GM13976 (cell line): Measurements from ENCODE around the gene BCKDK.

Source experiments
- DNase-seq: peaks from one replicate; pipeline ENCODE4 v3.0.0; 2012; ENCODE audit warnings: low spot score
- CTCF ChIP-seq: IDR thresholded peaks from 2 replicates; pipeline ENCODE4 v1.5.1; 2012; ENCODE audit warnings: borderline replicate concordance, mild to moderate bottlenecking; ENCODE audit not compliant: insufficient read depth; ENCODE audit errors: extremely low read depth, missing control alignments, control extremely low read depth
- in situ Hi-C: fragments of 300-500 bp; cut with MboI; formaldehyde crosslinking; loops from one replicate; pipeline ENCODE4 v1.12.0; 2022; ENCODE audit warnings: low sequenced_read_pairs, mixed read lengths, inconsistent platforms; ENCODE audit not compliant: unreplicated experiment

Gene BCKDK

GRCh38 chr16:31127182-31127581 lies 19.0 kb downstream of the BCKDK start:
- DNase-seq = no peak
- TF ChIP-seq CTCF = no peak
- in situ Hi-C loops = no loop called here

- in situ Hi-C loops = no loop called here
- TF ChIP-seq CTCF = no peak
- no peak for DNase-seq
Measured at GRCh38 chr16:31128711-31129567, 20.8 kb downstream of the BCKDK start.

GRCh38 chr16:31129568-31130335 lies 21.6 kb downstream of the BCKDK start:
- TF ChIP-seq CTCF = no peak
- in situ Hi-C loops = no loop called here
- DNase-seq = no peak

GRCh38 chr16:31130336-31130891 lies 22.2 kb downstream of the BCKDK start:
- in situ Hi-C loops = no loop called here
- no peak for DNase-seq
- TF ChIP-seq CTCF = no peak

- no peak for DNase-seq
- no peak for TF ChIP-seq CTCF
- in situ Hi-C loops = no loop called here
Measured at GRCh38 chr16:31130899-31131298, 22.7 kb downstream of the BCKDK start.

GRCh38 chr16:31131416-31131815 lies 23.2 kb downstream of the BCKDK start:
- in situ Hi-C loops = no loop called here
- TF ChIP-seq CTCF = no peak

More at GRCh38 chr16:31131416-31131815, 23.2 kb downstream of the BCKDK start:
- DNase-seq = no peak
